Measurements from ENCODE around the gene PKN2. TPM values are rescaled to one million over a fixed set of nuclear protein-coding genes. Genes with fewer than 3 reads are reported as not detected.

PKN2 gene
- total RNA-seq, 1 donor: 40.1 TPM

DNA sequence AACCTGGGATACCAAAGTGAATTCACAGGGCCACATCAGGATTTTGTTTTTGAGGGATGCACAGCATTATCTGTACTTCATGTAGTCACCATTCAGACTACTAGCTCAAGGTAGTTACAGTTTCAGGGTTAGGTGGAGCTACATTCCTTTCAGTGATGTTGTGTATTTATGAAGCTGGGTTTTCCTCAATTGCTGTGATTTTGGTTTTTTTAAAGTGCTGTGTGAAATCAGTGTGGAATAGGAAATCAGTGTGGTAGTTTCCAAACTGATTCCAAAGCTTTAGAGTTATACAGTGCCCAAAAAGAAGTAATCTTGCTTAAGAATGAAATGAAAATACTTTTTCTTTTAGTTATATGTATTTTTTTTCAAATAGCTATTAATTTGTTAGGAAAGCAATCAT lies 95.8 kb downstream of the PKN2 start:
- no peak overlapping the region for H3K4me3 ChIP-seq (ENCODE audit: low read depth, low read length)
- TF ChIP-seq, protein P1, sequence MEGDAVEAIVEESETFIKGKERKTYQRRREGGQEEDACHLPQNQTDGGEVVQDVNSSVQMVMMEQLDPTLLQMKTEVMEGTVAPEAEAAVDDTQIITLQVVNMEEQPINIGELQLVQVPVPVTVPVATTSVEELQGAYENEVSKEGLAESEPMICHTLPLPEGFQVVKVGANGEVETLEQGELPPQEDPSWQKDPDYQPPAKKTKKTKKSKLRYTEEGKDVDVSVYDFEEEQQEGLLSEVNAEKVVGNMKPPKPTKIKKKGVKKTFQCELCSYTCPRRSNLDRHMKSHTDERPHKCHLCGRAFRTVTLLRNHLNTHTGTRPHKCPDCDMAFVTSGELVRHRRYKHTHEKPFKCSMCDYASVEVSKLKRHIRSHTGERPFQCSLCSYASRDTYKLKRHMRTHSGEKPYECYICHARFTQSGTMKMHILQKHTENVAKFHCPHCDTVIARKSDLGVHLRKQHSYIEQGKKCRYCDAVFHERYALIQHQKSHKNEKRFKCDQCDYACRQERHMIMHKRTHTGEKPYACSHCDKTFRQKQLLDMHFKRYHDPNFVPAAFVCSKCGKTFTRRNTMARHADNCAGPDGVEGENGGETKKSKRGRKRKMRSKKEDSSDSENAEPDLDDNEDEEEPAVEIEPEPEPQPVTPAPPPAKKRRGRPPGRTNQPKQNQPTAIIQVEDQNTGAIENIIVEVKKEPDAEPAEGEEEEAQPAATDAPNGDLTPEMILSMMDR (IDR thresholded peaks at IDR 0.05; ENCODE audit: insufficient read depth, low read length): no peak
- DNase-seq (ENCODE audit: low read depth): no peak

DNA sequence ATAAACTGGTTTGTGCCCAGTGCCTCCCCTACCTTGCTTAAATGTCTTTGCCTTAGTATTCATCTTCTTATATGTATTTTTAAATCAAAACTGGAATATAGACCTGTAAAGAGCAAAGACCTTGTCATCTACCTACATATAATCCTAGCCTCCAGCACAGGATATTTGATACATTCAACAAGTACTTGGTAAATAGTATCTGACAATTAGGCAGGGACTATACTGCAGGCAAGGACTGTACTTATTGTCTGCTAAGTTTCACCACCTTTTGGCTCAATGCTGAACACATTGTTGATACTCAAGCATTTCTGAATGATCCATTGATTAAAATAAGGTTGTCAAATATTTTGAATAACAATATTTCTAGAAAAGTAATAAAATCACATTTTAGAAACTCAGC lies 96.4 kb downstream of the PKN2 start:
- no peak for DNase-seq (ENCODE audit: low read depth)
- TF ChIP-seq, protein P1 (IDR thresholded peaks at IDR 0.05; ENCODE audit: insufficient read depth, low read length): no peak
- no peak overlapping the region for H3K4me3 ChIP-seq (ENCODE audit: low read depth, low read length)

DNA sequence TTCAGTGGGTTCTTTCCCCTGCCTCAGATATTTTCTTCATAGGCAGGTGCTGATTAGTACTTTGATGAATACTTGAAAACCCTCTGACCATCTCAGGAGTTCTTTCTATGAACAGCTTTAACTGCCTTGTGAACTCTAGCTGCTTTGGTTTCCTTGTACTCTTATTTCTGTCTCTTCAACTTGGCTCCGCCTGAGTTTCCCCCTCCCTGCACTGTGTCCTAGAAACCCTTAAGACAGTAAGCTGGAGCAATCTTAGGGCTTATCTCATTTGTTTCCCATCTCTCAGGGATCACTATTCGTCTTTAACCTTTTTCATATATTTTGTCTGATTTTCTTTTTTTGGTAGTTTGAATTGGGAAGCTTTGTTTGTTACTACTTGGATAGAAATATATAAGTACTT lies 99.1 kb downstream of the PKN2 start:
- DNase-seq (ENCODE audit: low read depth): no peak
- H3K4me3 ChIP-seq (ENCODE audit: low read depth, low read length): no peak overlapping the region
- TF ChIP-seq, protein P1 (IDR thresholded peaks at IDR 0.05; ENCODE audit: insufficient read depth, low read length): no peak

DNA sequence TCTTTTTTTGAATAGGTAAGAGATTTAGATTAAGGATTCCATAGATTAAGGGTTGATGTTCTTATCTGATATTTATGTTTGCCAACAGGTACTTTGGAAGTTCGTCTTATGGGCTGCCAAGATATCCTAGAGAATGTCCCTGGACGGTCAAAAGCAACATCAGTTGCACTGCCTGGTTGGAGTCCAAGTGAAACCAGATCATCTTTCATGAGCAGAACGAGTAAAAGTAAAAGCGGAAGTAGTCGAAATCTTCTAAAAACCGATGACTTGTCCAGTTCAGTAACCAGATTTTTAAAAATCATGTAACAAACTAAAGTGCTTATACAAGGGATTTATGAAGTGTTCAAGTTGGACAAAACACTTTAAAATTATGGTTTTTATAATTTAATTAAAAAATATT lies 100.5 kb downstream of the PKN2 start:
- TF ChIP-seq, protein P1 (IDR thresholded peaks at IDR 0.05; ENCODE audit: insufficient read depth, low read length): no peak
- no peak for DNase-seq (ENCODE audit: low read depth)
- H3K4me3 ChIP-seq (ENCODE audit: low read depth, low read length): no peak overlapping the region

DNA sequence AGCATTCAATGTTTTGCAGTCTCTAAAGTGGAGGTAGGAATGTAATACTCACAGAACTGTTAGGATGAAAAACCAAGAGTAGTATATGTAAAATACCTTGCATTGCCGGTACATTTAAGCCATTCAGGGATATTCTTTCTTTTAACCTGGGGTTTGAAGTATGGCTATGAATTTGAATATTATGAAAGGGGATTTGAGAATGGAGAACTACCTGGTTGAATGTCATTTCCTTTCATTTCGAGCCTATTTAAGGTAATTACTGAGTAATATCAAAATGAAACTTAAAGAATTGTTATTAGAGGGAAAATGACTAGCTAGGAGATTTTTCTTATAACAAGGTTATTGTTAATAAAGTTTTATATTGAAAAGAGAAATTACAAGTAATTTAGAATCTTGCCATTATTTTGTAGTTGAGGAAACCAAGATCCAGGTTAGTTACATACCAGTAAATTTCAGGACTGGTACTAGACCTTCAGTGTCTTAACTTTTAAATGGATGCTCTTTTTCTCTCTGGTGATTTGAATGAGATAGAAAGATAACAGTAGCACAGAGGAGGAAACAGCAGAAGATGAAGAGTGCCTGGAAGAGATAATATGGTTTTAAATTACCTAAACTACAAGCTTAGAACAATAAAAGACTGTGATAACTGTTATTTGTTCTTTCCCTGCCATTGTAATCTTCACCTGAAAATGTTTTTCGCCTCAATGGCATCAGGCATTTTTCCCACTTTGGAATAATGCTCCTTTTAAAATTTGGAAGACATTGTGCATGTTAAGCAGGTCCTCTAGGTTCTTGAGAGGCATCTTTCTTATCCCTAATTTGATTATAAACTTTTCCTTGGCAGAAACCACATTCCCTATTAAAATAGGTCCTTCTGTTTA lies 103.2 kb downstream of the PKN2 start:
- TF ChIP-seq, protein P1 (IDR thresholded peaks at IDR 0.05; ENCODE audit: insufficient read depth, low read length): no peak
- DNase-seq (ENCODE audit: low read depth): no peak
- H3K4me3 ChIP-seq (ENCODE audit: low read depth, low read length): no peak overlapping the region

DNA sequence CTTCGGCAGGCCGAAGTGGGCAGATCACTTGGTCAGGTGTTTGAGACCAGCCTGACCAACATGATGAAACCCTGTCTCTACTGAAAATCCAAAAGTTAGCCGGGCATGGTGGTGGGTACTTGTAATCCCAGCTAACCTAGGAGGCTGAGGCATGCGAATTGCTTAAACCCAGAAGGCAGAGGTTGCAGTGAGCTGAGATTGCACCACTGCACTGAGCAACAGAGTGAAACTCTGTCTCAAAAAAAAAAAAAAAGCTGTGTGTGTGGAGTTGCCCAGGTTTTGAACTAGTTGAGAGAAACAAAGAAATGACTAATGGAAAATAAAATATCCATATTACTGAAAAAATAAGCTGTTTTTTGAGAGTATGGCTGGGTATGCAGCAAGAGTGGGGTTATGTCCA lies 107.1 kb downstream of the PKN2 start:
- TF ChIP-seq, protein P1 (IDR thresholded peaks at IDR 0.05; ENCODE audit: insufficient read depth, low read length): no peak
- DNase-seq (ENCODE audit: low read depth): peak; percentile 8
- no peak overlapping the region for H3K4me3 ChIP-seq (ENCODE audit: low read depth, low read length)

All from fibroblast of the aortic adventitia (primary cell).